Esophagus squamous epithelium (tissue), 5 donors: ENCODE results near the gene CNIH2. TPM values are rescaled to one million over a fixed set of nuclear protein-coding genes. Genes with fewer than 3 reads are reported as not detected.

Experiments used
- DNase-seq: peaks from one replicate; lab custom pipeline; 2025; lab: John Stamatoyannopoulos, UW
- H3K27ac ChIP-seq, 4 donors: fragments of 200-600 bp; sonication (generic); one replicate each; pipeline ENCODE4 v1.5.1; 2016 to 2019; ENCODE audit warnings: mild to moderate bottlenecking in 1 of 4
- H3K27me3 ChIP-seq, 4 donors: fragments of 200-600 bp; sonication (generic); 1 replicate in 3 of 4; 2 replicates in 1 of 4; pipeline versions ENCODE4 v1.5.1 to v1.6.0; 2017 to 2021; ENCODE audit warnings: antibody characterized with exemption in 1 of 4
- H3K36me3 ChIP-seq, 3 donors: fragments of 200-600 bp; sonication (generic); one replicate each; pipeline ENCODE4 v1.5.1; 2016 to 2019
- H3K4me1 ChIP-seq, 3 donors: fragments of 200-600 bp; sonication (generic); one replicate each; pipeline ENCODE4 v1.5.1; 2017 to 2019
- H3K4me3 ChIP-seq, 4 donors: fragments of 200-600 bp; sonication (generic); 1 replicate in 3 of 4; 2 replicates in 1 of 4; pipeline ENCODE4 v1.5.1; 2016 to 2019; ENCODE audit warnings: mild to moderate bottlenecking in 2 of 4, moderate library complexity in 1 of 4
- H3K9me3 ChIP-seq, 3 donors: fragments of 200-600 bp; sonication (generic); one replicate each; pipeline ENCODE4 v1.5.1; 2016 to 2019
- CTCF ChIP-seq, 6 experiments: fragments of 450-650 bp in 4 of 6; fragments of 200-600 bp in 2 of 6; sonication (generic) in 2 of 6; IDR thresholded peaks; one replicate each; pipeline ENCODE4 v1.5.1; 2016 to 2019; ENCODE audit warnings: antibody characterized with exemption in 6 of 6, mild to moderate bottlenecking in 4 of 6, moderate library complexity in 4 of 6
- POLR2A ChIP-seq, 4 donors: fragments of 450-650 bp; IDR thresholded peaks; one replicate each; pipeline ENCODE4 v1.6.1; 2017; ENCODE audit warnings: antibody characterized with exemption in 4 of 4, mild to moderate bottlenecking in 4 of 4, moderate library complexity in 3 of 4
- WGBS, 2 donors: methylation state at CpG; one replicate each; pipeline ENCODE4 v1.1.5; 2018; 5-methylcytosine and 5-hydroxymethylcytosine counted together
- intact Hi-C: fragments of 100-400 bp; cut with DNase I; formaldehyde crosslinking; loops from one replicate; pipeline ENCODE4 v1.15.0; 2022
- total RNA-seq, 4 donors: library from RNA; depleted of rRNA; stranded (reverse); fragments of >200 nt; gene quantifications; one replicate each; pipeline ENCODE4 v1.1.0, GENCODE V29; 2016
- donor health status: DM: yes; HTN: yes; CAD: no.

The CNIH2 gene
- total RNA-seq, 4 donors from 2014 or later, result 0.48 to 0.70 TPM; not detected in 2

GRCh38 chr11:66314186-66314501, 36.2 kb downstream of the CNIH2 start:
- peaks cover 43 to 79% (median 52%) of the 10 kb centered on the region in 3 donors for H3K4me1 ChIP-seq
- H3K27me3 ChIP-seq, result peaks cover 0 to 32% (median 0%) of the 10 kb centered on the region in 4 donors
- no peak for TF ChIP-seq POLR2A (IDR thresholded peaks at IDR 0.05)
- TF ChIP-seq CTCF (IDR thresholded peaks at IDR 0.05), result no peak
- intact Hi-C loops, result no loop called here
- no peaks in the 10 kb centered on the region for H3K9me3 ChIP-seq
- 75 to 82% methylated on average over 1 of the region's 1 CpG for WGBS, 2 donors
- peak overlapping the region in 3 of 4 donors; percentile 56 to 68 (median 63) for H3K4me3 ChIP-seq
- no peaks in the 10 kb centered on the region for H3K36me3 ChIP-seq
- DNase-seq, result no peak
- H3K27ac ChIP-seq, result peak overlapping the region; percentile 83 to 92 (median 89)

GRCh38 chr11:66314561-66315497, 36.9 kb downstream of the CNIH2 start:
- 73 to 83% methylated on average over 4 to 7 of the region's 17 CpGs for WGBS, 2 donors
- TF ChIP-seq CTCF (IDR thresholded peaks at IDR 0.05) (no peak), POLR2A (IDR thresholded peaks at IDR 0.05) (no peak)
- DNase-seq, result no peak
- Histone ChIP-seq H3K4me1 (peaks cover 44 to 83% (median 56%) of the 10 kb centered on the region in 3 donors), H3K36me3 (no peaks in the 10 kb centered on the region), H3K9me3 (no peaks in the 10 kb centered on the region), H3K4me3 (peak overlapping the region in 3 of 4 donors; percentile 56 to 68 (median 63)), H3K27me3 (peaks cover 0 to 32% (median 0%) of the 10 kb centered on the region in 4 donors), H3K27ac (peak overlapping the region; percentile 83 to 92 (median 89))
- intact Hi-C loops, result no loop called here

GRCh38 chr11:66315498-66315885, 37.5 kb downstream of the CNIH2 start:
- peak overlapping the region; percentile 6 to 68 (median 60) for H3K4me3 ChIP-seq
- 82 to 86% methylated on average over 10 to 14 of the region's 14 CpGs for WGBS, 2 donors
- H3K4me1 ChIP-seq, result peaks cover 44 to 83% (median 56%) of the 10 kb centered on the region in 3 donors
- peak overlapping the region; percentile 83 to 92 (median 89) for H3K27ac ChIP-seq
- no peaks in the 10 kb centered on the region for H3K9me3 ChIP-seq
- intact Hi-C loops, result no loop called here
- peaks cover 0 to 32% (median 0%) of the 10 kb centered on the region in 4 donors for H3K27me3 ChIP-seq
- TF ChIP-seq POLR2A (IDR thresholded peaks at IDR 0.05) (no peak), CTCF (IDR thresholded peaks at IDR 0.05) (no peak)
- no peaks in the 10 kb centered on the region for H3K36me3 ChIP-seq
- DNase-seq, result no peak

- DNase-seq, result no peak
- intact Hi-C loops, result no loop called here
- H3K9me3 ChIP-seq, result no peaks in the 10 kb centered on the region
- no peaks in the 10 kb centered on the region for H3K36me3 ChIP-seq
- H3K27ac ChIP-seq, result peak overlapping the region; percentile 61 to 92 (median 89)
- peak overlapping the region; percentile 21 to 68 (median 60) for H3K4me3 ChIP-seq
- peaks cover 44 to 83% (median 56%) of the 10 kb centered on the region in 3 donors for H3K4me1 ChIP-seq
- H3K27me3 ChIP-seq, result peaks cover 0 to 32% (median 0%) of the 10 kb centered on the region in 4 donors
- WGBS, 2 donors, result 74% methylated on average over 19 of the region's 52 CpGs; no CpG with 5 or more reads in 1 of the 2 donors
- TF ChIP-seq POLR2A (IDR thresholded peaks at IDR 0.05) (no peak), CTCF (IDR thresholded peaks at IDR 0.05) (no peak)
These were observed 38.2 kb downstream of the CNIH2 start for GRCh38 chr11:66315921-66316811.
